NOMO-1 treated with DMSO at 0.1 percent for 48 hours (cell line): ENCODE measurements around the gene GRK5.
A peak's percentile ranks its signal among the peaks of the same experiment; 100 is the strongest.
"Not testable (repeated sequence)": the region's sequence is repeated elsewhere in the genome, so short reads cannot be mapped to it uniquely, and the experiment has no call there.

ENCODE experiments used
- DNase-seq: peaks from one replicate; lab custom pipeline; 2025; ENCODE audit not compliant: unreplicated experiment; lab: John Stamatoyannopoulos, UW

GRK5 gene

GRCh38 chr10:119272736-119273135 lies 65.4 kb downstream of the GRK5 start:
- no peak for DNase-seq

GRCh38 chr10:119273413-119273812 lies 66.0 kb downstream of the GRK5 start:
- no peak for DNase-seq

- DNase-seq: no peak
These were observed 67.2 kb downstream of the GRK5 start for GRCh38 chr10:119274519-119275045.

GRCh38 chr10:119275085-119275484 lies 67.7 kb downstream of the GRK5 start:
- no peak for DNase-seq

- not testable (repeated sequence) for DNase-seq
These were observed 68.8 kb downstream of the GRK5 start for GRCh38 chr10:119276194-119276593.

GRCh38 chr10:119278126-119278709 lies 70.8 kb downstream of the GRK5 start:
- no peak for DNase-seq

GRCh38 chr10:119279441-119279840 lies 72.1 kb downstream of the GRK5 start:
- no peak for DNase-seq

GRCh38 chr10:119281581-119282071 lies 74.3 kb downstream of the GRK5 start:
- no peak for DNase-seq

GRCh38 chr10:119282446-119282845 lies 75.1 kb downstream of the GRK5 start:
- DNase-seq: no peak

GRCh38 chr10:119283387-119283786 lies 76.0 kb downstream of the GRK5 start:
- no peak for DNase-seq

GRCh38 chr10:119283818-119284217 lies 76.4 kb downstream of the GRK5 start:
- DNase-seq: no peak

- DNase-seq: no peak
These were observed 77.3 kb downstream of the GRK5 start for GRCh38 chr10:119284679-119285096.

GRCh38 chr10:119285495-119286267 lies 78.3 kb downstream of the GRK5 start:
- no peak for DNase-seq

- DNase-seq: no peak
These were observed 79.1 kb downstream of the GRK5 start for GRCh38 chr10:119286516-119286915.

- no peak for DNase-seq
These were observed 79.7 kb downstream of the GRK5 start for GRCh38 chr10:119286983-119287633.

- no peak for DNase-seq
These were observed 81.2 kb downstream of the GRK5 start for GRCh38 chr10:119288574-119289001.

- DNase-seq: peak; percentile 18
These were observed 82.0 kb downstream of the GRK5 start for GRCh38 chr10:119289227-119289920.

- DNase-seq: no peak
These were observed 83.1 kb downstream of the GRK5 start for GRCh38 chr10:119290301-119291048.

GRCh38 chr10:119291223-119291900 lies 84.0 kb downstream of the GRK5 start:
- no peak for DNase-seq
